Measurements from ENCODE around the gene HTR3D. TPM values are rescaled to one million over a fixed set of nuclear protein-coding genes. Genes with fewer than 3 reads are reported as not detected.

HTR3D gene
- total and polyA plus RNA-seq, 10 of the 15 experiments (the other 5 are each of a cell fraction or from before 2014, with no cell fraction given) = not detected

GRCh38 chr3:184031187-184031792, at the start of gene HTR3D (continued):
- no peak for TF ChIP-seq SMARCA5 (IDR thresholded peaks at IDR 0.05)

- peaks cover 0 to 5% of the 10 kb centered on the region in 2 experiments; a peak in 2 of 4 replicates for H3K36me3 ChIP-seq (ENCODE audit: control insufficient read depth in 2 of 2, insufficient read depth in 2 of 2, low read length in 1 of 2)
- H4K20me1 ChIP-seq (ENCODE audit: control insufficient read depth, insufficient read depth) = no peaks in the 10 kb centered on the region
- BruUV-seq (replicated peaks) = no TSS peak
- H3K9me3 ChIP-seq (replicated peaks; ENCODE audit: control insufficient read depth, insufficient read depth, low read length) = no peaks in the 10 kb centered on the region
- no peak overlapping the region for H3K4me3 ChIP-seq
- CTCF ChIA-PET = interaction anchor here (1.0 to 1.2 kb wide), 2 partner anchors 36 to 86 kb away, joined by 3 read pairs; no protein-coding TSS in a partner anchor
- intact Hi-C loops (cut with micrococcal nuclease; ENCODE audit: unreplicated experiment) = no loop called here
- SMC1A ChIA-PET (ENCODE audit: uncharacterized antibody, unreplicated experiment) = interaction anchor here (0.7 kb wide), 1 partner anchor 36 kb away, joined by 3 read pairs; no protein-coding TSS in a partner anchor
- FAIRE-seq (no peak), ATAC-seq (no peak), DNase-seq (ENCODE audit: low read depth, low spot score) (no peak)
- H3K4me2 ChIP-seq (ENCODE audit: control insufficient read depth, insufficient read depth) = no peak overlapping the region
- no peaks in the 10 kb centered on the region for H3K27me3 ChIP-seq (replicated peaks in 1 of 2; ENCODE audit: control insufficient read depth in 2 of 2, insufficient read depth in 2 of 2, low read length in 1 of 2)
- TF ChIP-seq FOS (IDR thresholded peaks at IDR 0.05; ENCODE audit: borderline replicate concordance, extremely low read depth, insufficient read length) (no peak), USF1 (IDR thresholded peaks at IDR 0.05; ENCODE audit: borderline replicate concordance, extremely low read length, insufficient read depth, low read depth, low read length) (no peak), POLR2AphosphoS5 (IDR thresholded peaks at IDR 0.05; ENCODE audit: low read length) (no peak), SIN3A (IDR thresholded peaks at IDR 0.05; ENCODE audit: low read depth, low read length) (no peak)
- POLR2A ChIA-PET = interaction anchor here (1.2 kb wide), 1 partner anchor 9 kb away, joined by 3 read pairs; no protein-coding TSS in a partner anchor
- H3K9ac ChIP-seq (ENCODE audit: control insufficient read depth, insufficient read depth, low read length) = no peak overlapping the region
- WGBS (ENCODE audit: insufficient coverage, insufficient replicate concordance, low lambda C conversion rate, missing lambda C conversion rate) = 67% methylated on average over 6 of the region's 6 CpGs
- no peaks in the 10 kb centered on the region for H3K4me1 ChIP-seq (ENCODE audit: control insufficient read depth, insufficient read depth, low read length)
- no peaks in the 10 kb centered on the region for H3K79me2 ChIP-seq (ENCODE audit: control insufficient read depth, insufficient read depth, low read length)
- in situ Hi-C loops (cut with MboI) = no loop called here
- no peak overlapping the region for H3K27ac ChIP-seq (ENCODE audit: control insufficient read depth, insufficient read depth)
- RAD21 ChIA-PET (ENCODE audit: unreplicated experiment) = no interaction called here
- H2AFZ ChIP-seq (ENCODE audit: control insufficient read depth, low read depth, low read length) = no peak overlapping the region
Observed at GRCh38 chr3:183981990-183982644, 49.4 kb upstream of the HTR3D start.
